SU-DHL-6 (cell line): ENCODE results near the gene MAGI3.

Experiments used
- CTCF ChIP-seq: fragments of 200-600 bp; sonication (generic); IDR thresholded peaks from one replicate; pipeline ENCODE4 v1.5.1; 2017; ENCODE audit warnings: antibody characterized with exemption, mild to moderate bottlenecking, low read length, moderate library complexity; ENCODE audit not compliant: insufficient read depth, poor library complexity, severe bottlenecking
- EZH2phosphoT487 ChIP-seq: fragments of 200-600 bp; sonication (generic), shearing (Covaris generic); conservative IDR thresholded peaks from 2 replicates; pipeline ENCODE4 v1.6.1; 2018; ENCODE audit warnings: mild to moderate bottlenecking, antibody characterized with exemption, low read length, moderate library complexity, mixed read lengths

DNA sequence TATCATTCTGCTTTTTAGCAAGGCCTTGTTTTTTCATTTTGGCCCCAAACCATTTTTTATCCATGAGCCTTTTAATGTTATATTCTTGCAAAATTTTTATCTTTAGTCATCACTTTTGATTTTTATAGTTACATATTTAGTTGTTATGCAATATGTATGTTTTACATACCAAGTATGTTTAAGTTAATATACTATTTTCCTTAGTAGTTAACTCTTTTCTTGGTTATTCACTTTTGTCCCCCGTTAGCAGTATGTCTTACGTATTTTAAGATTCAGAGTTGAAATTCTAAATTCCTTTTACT is 44.5 kb downstream of the MAGI3 start:
- TF ChIP-seq CTCF (no peak), EZH2phosphoT487 (no peak)
